OCI-LY3 (cell line): ENCODE measurements around the gene KRT80.

ENCODE experiments used
- H2AFZ ChIP-seq: fragments of 200-600, 300-600 bp; shearing (Covaris generic); 2 replicates; pipeline ENCODE4 v1.6.0; 2014; ENCODE audit warnings: antibody characterized with exemption, low read depth, low read length
- H3K27ac ChIP-seq: fragments of 200-600, 300-600 bp; sonication (generic); 2 replicates; pipeline ENCODE4 v1.5.1; 2014; ENCODE audit warnings: mild to moderate bottlenecking, low read length, moderate library complexity, mixed read lengths
- H3K27me3 ChIP-seq: fragments of 200-600, 300-600 bp; sonication (generic); 2 replicates; pipeline ENCODE4 v1.6.1; 2014; ENCODE audit warnings: low read depth, low read length, mixed read lengths
- H3K36me3 ChIP-seq: fragments of 200-600, 300-600 bp; sonication (generic); replicated peaks from 2 replicates; pipeline ENCODE3; 2014; ENCODE audit warnings: low read depth, low read length, mixed read lengths
- H3K4me1 ChIP-seq: fragments of 300-600, 200-600 bp; sonication (generic); 2 replicates; pipeline ENCODE4 v1.6.1; 2014; ENCODE audit warnings: low read length, mixed read lengths
- H3K4me2 ChIP-seq: fragments of 200-600, 300-600 bp; sonication (generic); 2 replicates; pipeline ENCODE4 v1.6.1; 2014; ENCODE audit warnings: low read length, mixed read lengths
- H3K4me3 ChIP-seq: fragments of 300-600, 200-600 bp; sonication (generic); 2 replicates; pipeline ENCODE4 v1.5.1; 2014; ENCODE audit warnings: antibody characterized with exemption, mild to moderate bottlenecking, low read length, moderate library complexity
- H3K79me2 ChIP-seq: fragments of 300-600, 200-600 bp; shearing (Covaris generic); 2 replicates; pipeline ENCODE4 v1.6.1; 2014; ENCODE audit warnings: mild to moderate bottlenecking, low read length, mixed read lengths
- H3K9ac ChIP-seq: fragments of 300-600, 200-600 bp; shearing (Covaris generic); 2 replicates; pipeline ENCODE4 v1.6.0; 2014; ENCODE audit warnings: mild to moderate bottlenecking, low read length, moderate library complexity
- H3K9me3 ChIP-seq: fragments of 200-600, 300-600 bp; shearing (Covaris generic); 2 replicates; pipeline ENCODE4 v1.6.1; 2014; ENCODE audit warnings: low read length, mixed read lengths; ENCODE audit not compliant: insufficient read depth
- H4K20me1 ChIP-seq: fragments of 200-600, 300-600 bp; sonication (generic); 2 replicates; pipeline ENCODE4 v1.6.1; 2016; ENCODE audit warnings: low read length, mixed read lengths; ENCODE audit not compliant: insufficient read depth
- EZH2phosphoT487 ChIP-seq: fragments of 200-600 bp; shearing (Covaris generic); IDR thresholded peaks from 2 replicates; pipeline ENCODE4 v1.6.1; 2018; ENCODE audit warnings: antibody characterized with exemption, mixed run types, low read depth
- TF ChIP-seq, protein P1 (sequence below): fragments of 200-600, 300-600 bp; sonication (generic); IDR thresholded peaks from 2 replicates; pipeline ENCODE4 v1.5.1; 2014; ENCODE audit warnings: antibody characterized with exemption, low read length, low read depth

Gene KRT80

DNA sequence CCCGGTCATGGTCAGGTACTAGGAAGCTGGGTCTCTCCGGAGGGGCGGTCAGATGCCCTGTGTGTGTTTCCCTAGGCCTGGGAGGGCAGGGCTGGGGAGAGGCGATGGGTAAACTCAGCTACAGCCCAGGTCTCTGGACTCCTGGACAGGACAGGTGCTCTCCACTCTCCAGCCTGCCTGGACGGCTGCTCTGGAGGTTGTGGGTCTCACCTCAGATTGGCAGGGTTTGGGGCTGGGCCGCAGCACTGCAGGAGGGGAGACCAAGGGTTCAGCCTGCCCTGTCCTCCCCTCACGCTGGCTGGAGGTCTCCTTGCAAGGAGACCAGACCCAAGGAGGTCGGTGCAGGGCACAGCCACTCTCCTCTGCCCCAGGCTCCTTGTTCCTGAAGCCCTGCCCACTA, 7.8 kb downstream of the KRT80 start:
- H3K4me2 ChIP-seq = no peak overlapping the region
- TF ChIP-seq, protein P1, sequence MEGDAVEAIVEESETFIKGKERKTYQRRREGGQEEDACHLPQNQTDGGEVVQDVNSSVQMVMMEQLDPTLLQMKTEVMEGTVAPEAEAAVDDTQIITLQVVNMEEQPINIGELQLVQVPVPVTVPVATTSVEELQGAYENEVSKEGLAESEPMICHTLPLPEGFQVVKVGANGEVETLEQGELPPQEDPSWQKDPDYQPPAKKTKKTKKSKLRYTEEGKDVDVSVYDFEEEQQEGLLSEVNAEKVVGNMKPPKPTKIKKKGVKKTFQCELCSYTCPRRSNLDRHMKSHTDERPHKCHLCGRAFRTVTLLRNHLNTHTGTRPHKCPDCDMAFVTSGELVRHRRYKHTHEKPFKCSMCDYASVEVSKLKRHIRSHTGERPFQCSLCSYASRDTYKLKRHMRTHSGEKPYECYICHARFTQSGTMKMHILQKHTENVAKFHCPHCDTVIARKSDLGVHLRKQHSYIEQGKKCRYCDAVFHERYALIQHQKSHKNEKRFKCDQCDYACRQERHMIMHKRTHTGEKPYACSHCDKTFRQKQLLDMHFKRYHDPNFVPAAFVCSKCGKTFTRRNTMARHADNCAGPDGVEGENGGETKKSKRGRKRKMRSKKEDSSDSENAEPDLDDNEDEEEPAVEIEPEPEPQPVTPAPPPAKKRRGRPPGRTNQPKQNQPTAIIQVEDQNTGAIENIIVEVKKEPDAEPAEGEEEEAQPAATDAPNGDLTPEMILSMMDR = no peak
- TF ChIP-seq EZH2phosphoT487 = no peak

GRCh38 chr12:52183544-52183910, 8.3 kb downstream of the KRT80 start:
- no peak overlapping the region for H2AFZ ChIP-seq
- no peak overlapping the region for H3K27ac ChIP-seq
- H3K36me3 ChIP-seq = no peaks in the 10 kb centered on the region
- H3K9me3 ChIP-seq = no peaks in the 10 kb centered on the region
- no peaks in the 10 kb centered on the region for H4K20me1 ChIP-seq
- H3K9ac ChIP-seq = no peak overlapping the region
- TF ChIP-seq, protein P1 = no peak
- no peak for TF ChIP-seq EZH2phosphoT487
- H3K4me2 ChIP-seq = no peak overlapping the region
- no peaks in the 10 kb centered on the region for H3K27me3 ChIP-seq
- H3K4me3 ChIP-seq = no peak overlapping the region
- H3K79me2 ChIP-seq = no peaks in the 10 kb centered on the region
- H3K4me1 ChIP-seq = no peaks in the 10 kb centered on the region

More for the DNA sequence above, 7.8 kb downstream of the KRT80 start:
- Histone ChIP-seq H3K9ac (no peak overlapping the region), H4K20me1 (no peaks in the 10 kb centered on the region), H3K36me3 (no peaks in the 10 kb centered on the region), H3K27ac (no peak overlapping the region), H2AFZ (no peak overlapping the region), H3K79me2 (no peaks in the 10 kb centered on the region), H3K4me3 (no peak overlapping the region), H3K9me3 (no peaks in the 10 kb centered on the region), H3K27me3 (no peaks in the 10 kb centered on the region), H3K4me1 (no peaks in the 10 kb centered on the region)

GRCh38 chr12:52182898-52183543, 8.8 kb downstream of the KRT80 start:
- no peaks in the 10 kb centered on the region for H3K9me3 ChIP-seq
- TF ChIP-seq, protein P1 = no peak
- TF ChIP-seq EZH2phosphoT487 = no peak
- H3K4me1 ChIP-seq = no peaks in the 10 kb centered on the region
- no peak overlapping the region for H3K27ac ChIP-seq
- H4K20me1 ChIP-seq = no peaks in the 10 kb centered on the region
- no peaks in the 10 kb centered on the region for H3K79me2 ChIP-seq
- H2AFZ ChIP-seq = no peak overlapping the region
- no peak overlapping the region for H3K4me3 ChIP-seq
- H3K9ac ChIP-seq = no peak overlapping the region
- H3K4me2 ChIP-seq = no peak overlapping the region
- no peaks in the 10 kb centered on the region for H3K27me3 ChIP-seq
- H3K36me3 ChIP-seq = no peaks in the 10 kb centered on the region

- H2AFZ ChIP-seq = no peak overlapping the region
- H3K9me3 ChIP-seq = no peaks in the 10 kb centered on the region
- H3K4me2 ChIP-seq = no peak overlapping the region
- TF ChIP-seq, protein P1 = no peak
- no peak for TF ChIP-seq EZH2phosphoT487
- no peaks in the 10 kb centered on the region for H3K4me1 ChIP-seq
- no peak overlapping the region for H3K4me3 ChIP-seq
- H3K27me3 ChIP-seq = no peaks in the 10 kb centered on the region
- no peaks in the 10 kb centered on the region for H3K36me3 ChIP-seq
- H3K27ac ChIP-seq = no peak overlapping the region
- H4K20me1 ChIP-seq = no peaks in the 10 kb centered on the region
- H3K79me2 ChIP-seq = no peaks in the 10 kb centered on the region
- H3K9ac ChIP-seq = no peak overlapping the region
These were observed 9.4 kb downstream of the KRT80 start for GRCh38 chr12:52182384-52182783.
